Stomach (tissue), 4 donors: ENCODE measurements around the gene GCSAM.

Experiments used
- CTCF ChIP-seq, 7 experiments: fragments of 450-650 bp in 4 of 7; fragments of 200-600 bp in 3 of 7; sonication (generic) in 3 of 7; IDR thresholded peaks; one replicate each; pipeline ENCODE4 v1.5.1; 2016 to 2019; ENCODE audit warnings: antibody characterized with exemption in 7 of 7, control low read depth in 2 of 7, mild to moderate bottlenecking in 1 of 7
- EP300 ChIP-seq: sonication (generic); formaldehyde crosslinking; IDR thresholded peaks from one replicate; pipeline ENCODE4 v1.6.1; 2017; ENCODE audit warnings: antibody characterized with exemption
- POLR2A ChIP-seq, 4 donors: fragments of 450-650 bp; IDR thresholded peaks; one replicate each; pipeline ENCODE4 v1.6.1; 2016; ENCODE audit warnings: antibody characterized with exemption in 4 of 4, control low read depth in 2 of 4, mild to moderate bottlenecking in 1 of 4, moderate library complexity in 1 of 4

GRCh38 chr3:112143251-112143650 lies 10.2 kb upstream of the GCSAM start:
- no peak for TF ChIP-seq CTCF (IDR thresholded peaks at IDR 0.05)
- TF ChIP-seq POLR2A (IDR thresholded peaks at IDR 0.05): no peak
- TF ChIP-seq EP300: no peak
